C1 segment of cervical spinal cord (tissue), 14 donors: Measurements from ENCODE around the gene NR2F6.

Experiments used
- DNase-seq, 14 donors: peaks; one replicate each; lab custom pipeline; 2025; lab: John Stamatoyannopoulos, UW

The NR2F6 gene

GRCh38 chr19:17240062-17240752 is 5.5 kb downstream of the NR2F6 start:
- DNase-seq, result no peak

GRCh38 chr19:17237747-17238706 is 7.7 kb downstream of the NR2F6 start:
- no peak for DNase-seq

DNA sequence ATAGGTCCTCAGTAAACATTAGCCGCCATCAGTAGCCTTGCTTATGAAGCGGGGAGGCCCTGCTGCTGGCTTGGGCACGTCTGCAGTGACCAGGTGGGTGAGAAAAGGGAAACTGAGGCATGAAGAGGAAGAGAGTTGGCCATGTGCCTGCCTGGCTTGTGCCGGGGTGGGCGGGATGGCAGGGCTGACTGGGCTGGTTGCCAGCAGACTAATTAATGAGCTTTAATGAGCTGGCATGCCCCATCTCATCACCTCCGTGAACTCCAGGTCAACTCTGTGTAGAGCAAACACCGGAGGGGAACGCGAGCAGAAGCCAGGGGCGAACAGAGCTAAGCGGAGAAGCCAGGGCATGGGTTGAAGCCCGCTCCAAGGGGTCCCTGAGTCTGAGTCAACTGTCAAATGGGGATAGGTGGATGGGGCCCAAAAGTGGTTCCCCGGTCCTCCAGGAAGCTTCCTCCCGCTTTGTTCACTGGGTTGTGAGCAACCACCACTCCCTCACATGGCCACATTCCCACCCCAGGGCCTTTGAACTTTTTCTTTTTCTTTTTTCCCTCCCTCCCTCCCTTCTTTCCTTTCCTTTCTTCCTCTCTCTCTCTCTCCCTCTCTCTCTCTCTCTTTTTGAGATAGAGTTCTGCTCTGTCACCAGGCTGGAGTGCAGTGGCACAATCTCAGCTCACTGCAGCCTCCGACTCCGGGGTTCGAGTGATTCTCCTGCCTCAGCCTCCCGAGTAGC is 8.7 kb downstream of the NR2F6 start:
- peak in 1 of 14 donors; percentile 17 for DNase-seq

- peak in 1 of 14 donors; percentile 34 for DNase-seq
Measured at GRCh38 chr19:17235971-17236777, 9.5 kb downstream of the NR2F6 start.

- peak in 6 of 14 donors; percentile 6 to 61 (median 32) for DNase-seq
Measured at GRCh38 chr19:17235300-17235970, 10.3 kb downstream of the NR2F6 start.

DNA sequence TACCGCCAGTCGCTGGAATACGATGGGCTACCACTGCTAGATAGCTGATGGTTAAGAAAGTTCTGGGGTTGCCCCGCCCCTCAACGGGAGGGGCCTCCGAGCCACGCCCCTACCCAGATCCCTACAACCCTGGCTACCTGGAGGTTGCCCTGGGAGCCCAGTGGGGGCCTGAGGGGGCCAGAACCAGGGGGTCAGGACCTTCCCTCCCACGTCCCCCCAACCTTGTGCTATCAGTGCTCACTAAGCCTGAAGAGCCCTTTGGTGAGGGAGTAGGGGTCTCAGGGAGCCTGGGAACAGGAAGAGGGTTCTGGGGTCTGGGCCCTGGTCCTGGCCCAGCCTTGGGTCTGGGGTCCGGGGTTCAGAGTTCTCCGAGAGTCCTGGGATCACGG is 10.8 kb downstream of the NR2F6 start:
- DNase-seq, result peak in 1 of 14 donors; percentile 15

DNA sequence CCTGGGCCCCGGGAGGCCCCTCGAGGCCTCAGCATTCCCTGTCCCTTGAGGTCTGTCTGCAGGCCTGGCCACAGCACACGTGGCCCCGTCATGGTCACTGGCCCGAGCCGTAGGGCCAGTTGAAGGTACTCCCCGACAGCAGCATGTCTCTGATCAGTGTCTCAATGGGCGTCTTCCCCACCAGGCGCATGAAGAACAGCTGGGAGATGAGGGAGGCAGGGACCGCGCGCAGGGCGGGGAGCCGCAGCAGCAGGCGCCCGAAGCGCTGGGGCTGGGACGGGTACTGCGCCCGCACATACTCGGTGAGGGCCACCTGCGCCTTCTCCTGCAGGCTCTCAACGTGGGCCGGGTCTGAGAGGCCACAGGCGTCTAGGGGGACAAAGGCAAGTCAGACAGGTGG is 13.5 kb downstream of the NR2F6 start:
- DNase-seq, result no peak

- no peak for DNase-seq
Measured at GRCh38 chr19:17229890-17230289, 15.8 kb downstream of the NR2F6 start.

DNA sequence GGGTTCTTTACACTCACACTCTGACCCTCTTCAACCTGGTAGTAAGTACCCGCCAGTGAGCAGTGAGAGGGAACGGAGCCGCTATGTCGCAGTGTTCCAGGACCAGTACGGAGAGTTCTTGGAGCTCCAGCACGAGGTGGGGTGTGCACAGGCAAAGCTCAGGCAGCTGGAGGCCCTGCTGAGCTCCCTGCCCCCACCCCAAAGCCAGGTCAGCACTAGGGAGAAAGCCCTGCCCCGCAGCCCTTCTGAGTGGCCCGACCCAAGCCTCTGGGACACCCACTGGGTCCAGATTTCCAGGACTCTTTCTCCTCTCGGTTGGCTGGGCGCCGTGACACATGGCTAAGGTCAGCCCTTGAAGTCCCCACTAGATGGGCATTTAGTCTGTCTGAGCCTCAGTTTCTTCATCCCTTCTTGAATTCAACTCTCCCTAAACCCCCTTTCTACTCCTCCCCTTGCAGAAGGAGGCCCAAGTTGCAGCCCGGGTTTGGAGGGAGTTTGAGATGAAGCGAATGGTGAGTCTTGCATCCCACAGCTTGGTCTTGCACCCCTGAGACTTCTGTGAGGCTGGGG is 17.8 kb downstream of the NR2F6 start:
- no peak for DNase-seq

DNA sequence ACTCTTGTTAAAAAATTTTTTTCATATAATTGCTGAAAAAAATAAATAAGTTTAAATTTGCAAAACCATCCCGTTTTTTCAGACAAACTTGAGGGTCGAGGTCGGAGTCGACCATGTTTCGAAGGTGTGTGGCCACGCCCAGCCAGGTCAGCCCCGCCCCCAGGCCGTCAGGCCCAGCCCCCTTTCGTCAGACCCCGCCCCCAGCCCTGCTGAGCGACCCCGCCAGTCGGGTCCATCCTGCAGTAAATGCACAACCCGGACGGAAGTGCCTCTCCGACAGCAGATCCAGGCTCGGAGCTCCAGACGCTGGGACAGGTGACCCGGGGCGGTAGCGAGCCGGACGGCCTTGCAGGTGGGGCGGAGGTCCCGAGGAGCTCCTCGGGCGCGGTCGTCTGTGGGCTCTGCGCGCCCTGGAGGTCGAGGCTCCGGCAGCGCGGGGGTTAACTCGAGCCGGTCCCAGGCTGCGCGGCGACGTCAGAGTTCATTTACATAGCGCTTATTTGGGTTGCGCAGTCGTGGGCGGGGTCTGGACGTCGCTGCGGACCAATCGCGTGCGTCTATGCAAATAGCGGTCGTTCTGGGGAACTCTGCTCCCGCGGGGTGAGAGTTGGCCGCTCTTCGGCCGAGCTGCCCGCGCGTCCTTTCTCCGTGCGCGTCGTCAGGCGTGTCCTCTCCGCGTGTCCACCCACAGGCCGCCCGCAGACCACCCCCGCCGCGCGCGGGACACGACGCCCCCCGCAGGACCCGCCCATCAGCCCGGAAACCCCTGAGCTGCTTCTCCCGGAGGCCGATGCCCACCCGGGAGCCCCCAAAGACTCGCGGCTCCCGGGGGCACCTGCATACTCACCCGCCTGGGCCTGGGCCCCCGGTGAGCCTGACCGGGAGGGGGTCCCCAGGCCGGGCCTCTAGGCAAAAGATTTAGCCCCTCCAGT is 19.5 kb downstream of the NR2F6 start, which contains the start of gene OCEL1:
OCEL1 (plus strand) TSS at position 225 of the 932 bp plus-strand sequence; CDS start at position 247, 22 bp downstream.
- DNase-seq, result peak; percentile 85 to 99 (median 97)

DNA sequence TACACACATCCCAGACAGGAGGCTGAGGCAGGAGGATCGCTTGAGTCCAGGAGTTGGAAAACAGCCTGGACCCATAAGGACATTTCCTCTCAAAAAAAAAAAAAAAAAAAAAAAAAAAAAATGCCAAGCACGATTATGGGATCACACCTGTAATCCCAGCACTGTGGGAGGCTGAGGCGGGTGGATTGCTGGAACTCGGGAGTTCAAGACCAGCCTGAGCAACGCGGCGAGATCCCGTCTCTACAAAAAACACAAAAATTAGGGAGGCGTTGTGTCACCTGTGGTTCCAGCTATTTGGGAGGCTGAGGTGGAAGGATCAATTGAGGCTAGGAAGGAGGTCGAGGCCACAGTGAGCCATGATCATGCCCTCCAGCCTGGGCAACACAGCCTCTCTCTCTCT is 20.7 kb downstream of the NR2F6 start:
- DNase-seq, result no peak

DNA sequence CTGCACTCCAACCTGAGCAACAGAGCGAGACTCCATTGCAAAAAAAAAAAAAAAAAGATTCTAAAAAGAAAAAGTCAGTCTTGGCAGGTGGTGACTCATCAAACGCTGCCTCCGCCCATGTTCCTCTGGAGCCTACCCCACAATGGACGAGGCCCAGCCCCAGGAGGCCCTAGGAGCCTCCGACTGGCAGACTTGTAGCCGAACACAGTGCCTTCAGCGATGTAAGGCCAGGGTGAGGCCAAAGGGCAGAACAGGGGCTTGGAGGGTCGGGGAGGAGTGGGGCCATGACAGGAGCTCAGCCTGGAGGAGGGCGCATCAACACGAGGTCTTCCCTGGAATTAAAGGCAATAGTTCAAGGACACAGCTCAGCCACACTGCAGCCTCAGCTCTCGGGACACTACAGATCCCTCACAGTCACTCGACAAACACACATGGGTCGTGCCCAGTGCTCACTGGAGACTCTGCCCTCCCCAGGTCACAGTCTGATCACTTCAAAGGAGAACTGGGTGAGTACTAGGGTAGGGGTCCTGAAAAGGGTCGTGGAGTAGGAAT is 25.4 kb downstream of the NR2F6 start:
- DNase-seq, result no peak

- no peak for DNase-seq
Measured at GRCh38 chr19:17219286-17219685, 26.4 kb downstream of the NR2F6 start.

DNA sequence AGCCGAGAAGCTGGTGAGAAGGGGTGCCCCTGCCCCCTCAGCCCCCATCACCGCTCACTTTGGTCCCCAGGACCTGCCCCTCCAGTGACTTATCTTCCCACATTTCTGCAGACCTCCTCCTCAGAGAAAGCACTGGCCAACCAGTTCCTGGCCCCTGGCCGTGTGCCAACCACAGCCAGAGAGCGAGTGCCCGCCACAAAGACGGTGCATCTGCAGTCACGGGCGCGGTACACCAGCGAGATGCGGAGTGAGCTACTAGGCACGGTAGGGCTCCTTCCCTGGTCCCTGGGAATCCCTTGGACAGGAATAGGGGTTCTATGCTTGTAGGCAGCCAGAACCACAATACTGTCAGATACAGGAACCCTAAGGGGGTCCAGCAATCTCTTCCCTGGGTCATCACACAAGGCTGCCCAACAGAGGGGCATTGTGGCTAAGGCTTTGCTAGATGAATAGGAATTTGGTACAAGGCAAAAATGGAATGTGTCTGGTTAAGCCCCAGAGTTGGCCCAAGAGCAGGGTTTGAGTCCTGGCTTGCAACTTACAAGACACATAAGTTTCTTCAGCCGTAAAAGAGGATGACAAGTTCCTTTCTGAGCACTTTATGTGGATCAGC is 29.6 kb downstream of the NR2F6 start:
- DNase-seq, result no peak

GRCh38 chr19:17215127-17215971 is 30.4 kb downstream of the NR2F6 start, which contains the start of gene USE1:
Gene USE1, plus strand, starts transcription at chr19:17215357. Its CDS starts 49 bp downstream, at chr19:17215406.
- DNase-seq, result peak; percentile 60 to 96 (median 88)

- no peak for DNase-seq
Measured at GRCh38 chr19:17214508-17215126, 31.1 kb downstream of the NR2F6 start.

DNA sequence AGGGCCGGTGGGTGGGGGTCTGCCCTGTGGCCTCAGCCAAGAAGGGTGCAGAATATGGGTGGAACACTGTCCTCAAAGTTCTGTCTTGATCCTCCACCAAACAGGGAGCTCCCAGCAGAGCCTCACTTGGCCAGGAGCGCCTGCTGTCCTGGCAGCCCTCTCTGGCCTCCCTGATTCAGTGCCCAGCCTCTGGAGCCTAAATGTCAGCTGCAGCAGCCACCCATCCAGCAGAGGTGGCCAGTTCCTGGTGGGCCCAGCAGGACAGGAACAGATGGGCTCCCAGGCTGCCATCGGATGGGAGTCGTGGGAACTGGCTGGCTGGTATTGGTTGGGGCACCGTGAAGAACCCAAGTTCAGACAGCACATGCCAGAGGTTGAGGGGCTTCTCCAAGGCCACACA is 32.4 kb downstream of the NR2F6 start:
- no peak for DNase-seq
